Panc1 (cell line): ENCODE data around the gene HMGA1.

Experiments
- POLR2AphosphoS5 ChIP-seq: IDR thresholded peaks from 2 replicates; pipeline ENCODE4 v1.6.1; 2012; ENCODE audit warnings: mild to moderate bottlenecking, low read depth, low read length, moderate library complexity
- SIN3A ChIP-seq: IDR thresholded peaks from 2 replicates; pipeline ENCODE4 v1.6.1; 2012; ENCODE audit warnings: low read depth, mild to moderate bottlenecking, low read length, moderate library complexity, borderline replicate concordance; ENCODE audit not compliant: insufficient read depth
- TCF7L2 ChIP-seq: IDR thresholded peaks from 2 replicates; pipeline ENCODE4 v1.6.1; 2011; ENCODE audit warnings: mild to moderate bottlenecking, low read depth, low read length, inconsistent platforms
- TF ChIP-seq, protein P1 (sequence below): fragments of 450-650 bp; IDR thresholded peaks from 2 replicates; pipeline ENCODE4 v1.5.1; 2017; ENCODE audit warnings: mild to moderate bottlenecking

DNA sequence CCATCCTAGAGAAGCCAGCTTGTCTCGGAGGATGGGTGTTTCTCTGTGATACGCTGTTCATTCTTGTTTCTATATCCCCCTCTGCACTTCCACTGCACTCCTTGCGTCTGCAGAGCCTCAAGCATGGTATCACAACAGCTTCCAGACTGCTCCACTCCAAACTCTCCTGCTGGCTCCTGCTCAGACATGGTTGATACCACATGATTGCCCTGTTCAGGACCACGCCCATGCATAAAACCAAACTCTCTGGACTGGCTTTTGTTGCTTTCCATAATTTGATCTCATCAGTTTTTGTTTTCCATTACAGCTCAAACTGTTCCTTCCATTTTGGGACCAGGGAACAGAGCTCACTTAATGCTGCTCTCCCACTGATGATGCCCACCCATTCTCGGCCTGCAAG is 42.2 kb downstream of the HMGA1 start:
- TF ChIP-seq, protein P1, sequence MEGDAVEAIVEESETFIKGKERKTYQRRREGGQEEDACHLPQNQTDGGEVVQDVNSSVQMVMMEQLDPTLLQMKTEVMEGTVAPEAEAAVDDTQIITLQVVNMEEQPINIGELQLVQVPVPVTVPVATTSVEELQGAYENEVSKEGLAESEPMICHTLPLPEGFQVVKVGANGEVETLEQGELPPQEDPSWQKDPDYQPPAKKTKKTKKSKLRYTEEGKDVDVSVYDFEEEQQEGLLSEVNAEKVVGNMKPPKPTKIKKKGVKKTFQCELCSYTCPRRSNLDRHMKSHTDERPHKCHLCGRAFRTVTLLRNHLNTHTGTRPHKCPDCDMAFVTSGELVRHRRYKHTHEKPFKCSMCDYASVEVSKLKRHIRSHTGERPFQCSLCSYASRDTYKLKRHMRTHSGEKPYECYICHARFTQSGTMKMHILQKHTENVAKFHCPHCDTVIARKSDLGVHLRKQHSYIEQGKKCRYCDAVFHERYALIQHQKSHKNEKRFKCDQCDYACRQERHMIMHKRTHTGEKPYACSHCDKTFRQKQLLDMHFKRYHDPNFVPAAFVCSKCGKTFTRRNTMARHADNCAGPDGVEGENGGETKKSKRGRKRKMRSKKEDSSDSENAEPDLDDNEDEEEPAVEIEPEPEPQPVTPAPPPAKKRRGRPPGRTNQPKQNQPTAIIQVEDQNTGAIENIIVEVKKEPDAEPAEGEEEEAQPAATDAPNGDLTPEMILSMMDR = no peak
- no peak for TF ChIP-seq POLR2AphosphoS5
- no peak for TF ChIP-seq SIN3A
- no peak for TF ChIP-seq TCF7L2
